Liver (tissue), 9 donors: ENCODE measurements around the gene RANGAP1. TPM values are rescaled to one million over a fixed set of nuclear protein-coding genes. Genes with fewer than 3 reads are reported as not detected.

Source experiments
- DNase-seq: peaks from one replicate; pipeline ENCODE4 v3.0.0-alpha.2; 2017; ENCODE audit warnings: low spot score
- H3K27ac ChIP-seq, 2 donors: one replicate each; pipeline ENCODE4 v1.7.0; 2013; ENCODE audit warnings: inconsistent platforms in 2 of 2, low read length in 2 of 2, control low read depth in 1 of 2, low read depth in 1 of 2, mild to moderate bottlenecking in 1 of 2
- H3K27me3 ChIP-seq, 4 donors: one replicate each; pipeline versions ENCODE4 v1.6.1 to v1.7.0; 2013; ENCODE audit warnings: low read length in 3 of 4, inconsistent platforms in 1 of 4, mild to moderate bottlenecking in 1 of 4, moderate library complexity in 1 of 4; ENCODE audit not compliant: control insufficient read depth in 4 of 4, insufficient read depth in 4 of 4
- H3K36me3 ChIP-seq, 4 donors: one replicate each; pipeline versions ENCODE4 v1.6.1 to v1.7.0; 2013; ENCODE audit warnings: low read length in 3 of 4, mild to moderate bottlenecking in 3 of 4, low read depth in 1 of 4, moderate library complexity in 1 of 4; ENCODE audit not compliant: control insufficient read depth in 4 of 4, insufficient read depth in 3 of 4
- H3K4me1 ChIP-seq, 4 donors: one replicate each; pipeline versions ENCODE4 v1.6.1 to v1.7.0; 2013; ENCODE audit warnings: low read length in 3 of 4, mild to moderate bottlenecking in 3 of 4, moderate library complexity in 1 of 4; ENCODE audit not compliant: control insufficient read depth in 4 of 4, insufficient read depth in 4 of 4
- H3K4me3 ChIP-seq, 3 donors: one replicate each; pipeline versions ENCODE4 v1.6.1 to v1.7.0; 2013; ENCODE audit warnings: low read length in 3 of 3, control low read depth in 1 of 3, low read depth in 1 of 3, mild to moderate bottlenecking in 1 of 3
- H3K9ac ChIP-seq, 2 donors: one replicate each; pipeline ENCODE4 v1.7.0; 2013; ENCODE audit warnings: low read length in 2 of 2, mild to moderate bottlenecking in 2 of 2, moderate library complexity in 2 of 2, control low read depth in 1 of 2, low read depth in 1 of 2
- H3K9me3 ChIP-seq, 4 donors: one replicate each; pipeline versions ENCODE4 v1.6.1 to v1.7.0; 2013; ENCODE audit warnings: low read length in 3 of 4; ENCODE audit not compliant: control insufficient read depth in 4 of 4
- ATF3 ChIP-seq: IDR thresholded peaks from 2 replicates; pipeline ENCODE4 v1.6.1; 2016; ENCODE audit warnings: antibody characterized with exemption
- EGR1 ChIP-seq, 2 donors: IDR thresholded peaks; 2 replicates each; pipeline ENCODE4 v1.6.1; 2016 to 2018; ENCODE audit warnings: antibody characterized with exemption in 2 of 2, low read depth in 2 of 2
- GABPA ChIP-seq, 2 donors: IDR thresholded peaks in 1 of 2; conservative IDR thresholded peaks in 1 of 2; 2 replicates each; pipeline ENCODE4 v1.6.1; 2016; ENCODE audit warnings: antibody characterized with exemption in 2 of 2, mild to moderate bottlenecking in 1 of 2, moderate library complexity in 1 of 2
- HNF4A ChIP-seq, 2 donors: conservative IDR thresholded peaks; 2 replicates each; pipeline ENCODE4 v1.6.1; 2016; ENCODE audit warnings: antibody characterized with exemption in 2 of 2, mild to moderate bottlenecking in 2 of 2
- JUND ChIP-seq, 2 donors: IDR thresholded peaks; 2 replicates each; pipeline ENCODE4 v1.6.1; 2016; ENCODE audit warnings: antibody characterized with exemption in 2 of 2
- NR2F2 ChIP-seq: IDR thresholded peaks from 2 replicates; pipeline ENCODE4 v1.6.1; 2016; ENCODE audit warnings: antibody characterized with exemption
- RAD21 ChIP-seq, 2 donors: IDR thresholded peaks; 2 replicates each; pipeline ENCODE4 v1.6.1; 2016; ENCODE audit warnings: antibody characterized with exemption in 2 of 2, mild to moderate bottlenecking in 2 of 2
- SP1 ChIP-seq: IDR thresholded peaks from 2 replicates; pipeline ENCODE4 v1.6.1; 2018; ENCODE audit warnings: antibody characterized with exemption, mild to moderate bottlenecking
- TAF1 ChIP-seq: conservative IDR thresholded peaks from 2 replicates; pipeline ENCODE4 v1.6.1; 2016; ENCODE audit warnings: antibody characterized with exemption, mild to moderate bottlenecking
- WGBS: extraction: QIAGEN DNeasy Blood & Tissue Kit; methylation state at CpG from one replicate; pipeline ENCODE4 v1.1.7; 2013; 5-methylcytosine and 5-hydroxymethylcytosine counted together
- polyA plus RNA-seq, 2 donors: library from polyadenylated mRNA; stranded (reverse) in 1 of 2; unstranded in 1 of 2; fragments of 200-250 nt in 1 of 2; fragments of >200 nt in 1 of 2; fragmentation: Nextera tagmentation in 1 of 2; extraction: Ambion mirVana in 1 of 2; gene quantifications; one replicate each; pipeline versions ENCODE4 v1.2.1 to v1.2.3, GENCODE V29; 2013 to 2015
- total RNA-seq, 2 donors: library from RNA; depleted of rRNA; stranded (reverse); fragments of >200 nt; gene quantifications; one replicate each; pipeline ENCODE4 v1.2.3, GENCODE V29; 2014
- TF ChIP-seq, protein P1 (sequence below): fragments of 150-350 bp; IDR thresholded peaks from 2 replicates; pipeline ENCODE4 v1.5.1; 2017; ENCODE audit warnings: improper control_type of control experiment, low read depth, low read length; ENCODE audit not compliant: missing input control
- TF ChIP-seq, protein P2 (sequence below): IDR thresholded peaks from 2 replicates; pipeline ENCODE4 v1.6.1; 2016; ENCODE audit warnings: antibody characterized with exemption, mild to moderate bottlenecking
- donor health status: healthy.
- donor health status: healthy.
- donor health status: healthy.
- donor health status: healthy.
- donor health status: healthy.

RANGAP1 gene
- total and polyA plus RNA-seq, 4 donors, result 12.0 to 40.3 (median 33.3) TPM

DNA sequence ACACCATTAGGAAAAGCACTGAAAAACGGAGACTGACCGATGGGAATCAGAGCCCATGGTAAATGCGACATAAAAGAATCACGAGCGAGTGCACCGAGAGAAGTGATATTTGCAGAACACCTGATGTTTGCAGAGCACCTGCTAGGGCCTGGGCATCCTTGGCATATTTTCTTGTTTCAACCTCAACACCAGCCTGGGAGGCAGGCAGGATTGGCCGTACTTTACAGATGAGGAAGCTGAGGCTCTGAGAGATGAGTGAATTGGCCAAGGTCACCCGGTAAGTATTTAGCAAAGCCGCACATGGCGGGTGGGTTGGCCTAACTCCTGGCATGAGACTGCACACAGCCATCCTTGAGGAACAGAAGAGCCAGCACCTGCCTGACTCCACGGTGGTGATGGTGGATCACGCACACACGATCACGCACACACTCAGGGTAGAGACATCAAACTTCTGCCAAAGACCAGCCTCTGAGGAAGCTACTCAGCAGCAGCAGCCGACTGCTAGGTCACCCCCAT, 23.7 kb downstream of the RANGAP1 start:
- Histone ChIP-seq H3K27ac (no peak overlapping the region), H3K27me3 (no peaks in the 10 kb centered on the region), H3K9me3 (no peaks in the 10 kb centered on the region), H3K4me3 (no peak overlapping the region), H3K9ac (no peak overlapping the region), H3K36me3 (peaks cover 21 to 87% (median 37%) of the 10 kb centered on the region in 4 donors), H3K4me1 (no peaks in the 10 kb centered on the region)
- 96% methylated on average over 15 of the region's 15 CpGs for WGBS
- no peak for DNase-seq
- TF ChIP-seq ATF3, result no peak
- TF ChIP-seq, protein P1, sequence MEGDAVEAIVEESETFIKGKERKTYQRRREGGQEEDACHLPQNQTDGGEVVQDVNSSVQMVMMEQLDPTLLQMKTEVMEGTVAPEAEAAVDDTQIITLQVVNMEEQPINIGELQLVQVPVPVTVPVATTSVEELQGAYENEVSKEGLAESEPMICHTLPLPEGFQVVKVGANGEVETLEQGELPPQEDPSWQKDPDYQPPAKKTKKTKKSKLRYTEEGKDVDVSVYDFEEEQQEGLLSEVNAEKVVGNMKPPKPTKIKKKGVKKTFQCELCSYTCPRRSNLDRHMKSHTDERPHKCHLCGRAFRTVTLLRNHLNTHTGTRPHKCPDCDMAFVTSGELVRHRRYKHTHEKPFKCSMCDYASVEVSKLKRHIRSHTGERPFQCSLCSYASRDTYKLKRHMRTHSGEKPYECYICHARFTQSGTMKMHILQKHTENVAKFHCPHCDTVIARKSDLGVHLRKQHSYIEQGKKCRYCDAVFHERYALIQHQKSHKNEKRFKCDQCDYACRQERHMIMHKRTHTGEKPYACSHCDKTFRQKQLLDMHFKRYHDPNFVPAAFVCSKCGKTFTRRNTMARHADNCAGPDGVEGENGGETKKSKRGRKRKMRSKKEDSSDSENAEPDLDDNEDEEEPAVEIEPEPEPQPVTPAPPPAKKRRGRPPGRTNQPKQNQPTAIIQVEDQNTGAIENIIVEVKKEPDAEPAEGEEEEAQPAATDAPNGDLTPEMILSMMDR, result no peak
- TF ChIP-seq JUND (IDR thresholded peaks at IDR 0.05), result no peak
- TF ChIP-seq HNF4A (conservative IDR thresholded peaks at IDR 0.05), result no peak
- TF ChIP-seq RAD21 (IDR thresholded peaks at IDR 0.05), result no peak
- no peak for TF ChIP-seq TAF1
- TF ChIP-seq, protein P2, sequence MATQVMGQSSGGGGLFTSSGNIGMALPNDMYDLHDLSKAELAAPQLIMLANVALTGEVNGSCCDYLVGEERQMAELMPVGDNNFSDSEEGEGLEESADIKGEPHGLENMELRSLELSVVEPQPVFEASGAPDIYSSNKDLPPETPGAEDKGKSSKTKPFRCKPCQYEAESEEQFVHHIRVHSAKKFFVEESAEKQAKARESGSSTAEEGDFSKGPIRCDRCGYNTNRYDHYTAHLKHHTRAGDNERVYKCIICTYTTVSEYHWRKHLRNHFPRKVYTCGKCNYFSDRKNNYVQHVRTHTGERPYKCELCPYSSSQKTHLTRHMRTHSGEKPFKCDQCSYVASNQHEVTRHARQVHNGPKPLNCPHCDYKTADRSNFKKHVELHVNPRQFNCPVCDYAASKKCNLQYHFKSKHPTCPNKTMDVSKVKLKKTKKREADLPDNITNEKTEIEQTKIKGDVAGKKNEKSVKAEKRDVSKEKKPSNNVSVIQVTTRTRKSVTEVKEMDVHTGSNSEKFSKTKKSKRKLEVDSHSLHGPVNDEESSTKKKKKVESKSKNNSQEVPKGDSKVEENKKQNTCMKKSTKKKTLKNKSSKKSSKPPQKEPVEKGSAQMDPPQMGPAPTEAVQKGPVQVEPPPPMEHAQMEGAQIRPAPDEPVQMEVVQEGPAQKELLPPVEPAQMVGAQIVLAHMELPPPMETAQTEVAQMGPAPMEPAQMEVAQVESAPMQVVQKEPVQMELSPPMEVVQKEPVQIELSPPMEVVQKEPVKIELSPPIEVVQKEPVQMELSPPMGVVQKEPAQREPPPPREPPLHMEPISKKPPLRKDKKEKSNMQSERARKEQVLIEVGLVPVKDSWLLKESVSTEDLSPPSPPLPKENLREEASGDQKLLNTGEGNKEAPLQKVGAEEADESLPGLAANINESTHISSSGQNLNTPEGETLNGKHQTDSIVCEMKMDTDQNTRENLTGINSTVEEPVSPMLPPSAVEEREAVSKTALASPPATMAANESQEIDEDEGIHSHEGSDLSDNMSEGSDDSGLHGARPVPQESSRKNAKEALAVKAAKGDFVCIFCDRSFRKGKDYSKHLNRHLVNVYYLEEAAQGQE, result no peak
- no peak for TF ChIP-seq SP1

DNA sequence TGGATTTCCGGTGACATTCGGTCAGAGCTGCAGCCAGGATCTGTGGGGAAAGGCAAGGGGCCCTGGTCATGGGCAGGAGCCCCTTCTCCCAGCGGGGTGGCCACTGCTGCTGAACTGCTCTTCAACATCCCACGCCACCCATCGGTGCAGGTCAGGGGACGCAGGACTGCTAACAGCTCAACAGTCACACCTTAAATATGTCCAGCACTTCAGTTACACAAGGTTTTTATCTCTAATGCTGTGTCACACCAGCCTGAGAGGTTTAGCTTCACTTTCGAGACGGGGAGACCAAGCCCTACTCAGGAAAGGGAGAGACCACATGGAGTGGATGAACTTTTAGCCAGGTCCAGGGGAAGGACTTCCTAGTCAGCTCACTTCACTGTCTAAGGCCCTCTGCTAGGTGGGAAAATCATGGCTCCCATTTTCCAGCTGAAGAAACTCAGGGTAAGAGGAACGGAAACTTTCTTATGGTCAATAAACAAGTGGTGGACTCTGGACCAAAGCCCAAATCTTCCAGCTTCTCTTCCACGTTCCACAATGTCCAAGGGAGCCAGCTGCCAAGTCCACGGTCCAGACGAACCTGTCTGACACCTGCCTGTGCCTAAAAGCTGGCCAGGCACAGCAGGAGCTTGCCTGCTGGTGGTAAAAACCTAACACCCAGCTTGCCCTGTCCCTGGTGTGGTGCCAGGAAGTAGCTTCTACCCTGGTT, 24.3 kb downstream of the RANGAP1 start:
- DNase-seq, result no peak
- no peaks in the 10 kb centered on the region for H3K4me1 ChIP-seq
- H3K27ac ChIP-seq, result no peak overlapping the region
- no peak overlapping the region for H3K4me3 ChIP-seq
- 73% methylated on average over 12 of the region's 12 CpGs for WGBS
- H3K36me3 ChIP-seq, result peaks cover 21 to 90% (median 36%) of the 10 kb centered on the region in 4 donors
- H3K9me3 ChIP-seq, result no peaks in the 10 kb centered on the region
- H3K27me3 ChIP-seq, result no peaks in the 10 kb centered on the region
- TF ChIP-seq TAF1 (no peak), NR2F2 (no peak), GABPA (IDR thresholded peaks at IDR 0.05 in 1 of 2, conservative IDR thresholded peaks at IDR 0.05 in 1 of 2) (no peak), SP1 (no peak), EGR1 (IDR thresholded peaks at IDR 0.05; ENCODE audit: low read depth in 2 of 2) (no peak), RAD21 (IDR thresholded peaks at IDR 0.05) (no peak)
- H3K9ac ChIP-seq, result no peak overlapping the region
